ENCODE measurements around the gene OXA1L. TPM values are rescaled to one million over a fixed set of nuclear protein-coding genes. Genes with fewer than 3 reads are reported as not detected.
"Not testable (repeated sequence)": the region's sequence is repeated elsewhere in the genome, so short reads cannot be mapped to it uniquely, and the experiment has no call there.

OXA1L gene
- total RNA-seq, 1 donor = 37.6 TPM

GRCh38 chr14:22786685-22787084 lies 20.2 kb downstream of the OXA1L start:
- H3K4me3 ChIP-seq (ENCODE audit: low read depth, low read length) = no peak overlapping the region
- DNase-seq (ENCODE audit: low read depth) = no peak
- TF ChIP-seq CTCF (IDR thresholded peaks at IDR 0.05; ENCODE audit: insufficient read depth, low read depth, low read length) = no peak

- no peak for TF ChIP-seq CTCF (IDR thresholded peaks at IDR 0.05; ENCODE audit: insufficient read depth, low read depth, low read length)
- peak; percentile 74 for DNase-seq (ENCODE audit: low read depth)
- H3K4me3 ChIP-seq (ENCODE audit: low read depth, low read length) = no peak overlapping the region
These were observed 24.8 kb downstream of the OXA1L start for GRCh38 chr14:22791301-22791700.

GRCh38 chr14:22792158-22792557 lies 25.7 kb downstream of the OXA1L start:
- DNase-seq (ENCODE audit: low read depth) = no peak
- no peak for TF ChIP-seq CTCF (IDR thresholded peaks at IDR 0.05; ENCODE audit: insufficient read depth, low read depth, low read length)
- H3K4me3 ChIP-seq (ENCODE audit: low read depth, low read length) = no peak overlapping the region

- not testable (repeated sequence) for H3K4me3 ChIP-seq (ENCODE audit: low read depth, low read length); DNase-seq (ENCODE audit: low read depth)
These were observed 27.1 kb downstream of the OXA1L start for GRCh38 chr14:22793550-22793949.

- DNase-seq (ENCODE audit: low read depth) = no peak
- no peak overlapping the region for H3K4me3 ChIP-seq (ENCODE audit: low read depth, low read length)
- no peak for TF ChIP-seq CTCF (IDR thresholded peaks at IDR 0.05; ENCODE audit: insufficient read depth, low read depth, low read length)
These were observed 27.5 kb downstream of the OXA1L start for GRCh38 chr14:22793976-22794375.

- TF ChIP-seq CTCF (IDR thresholded peaks at IDR 0.05; ENCODE audit: insufficient read depth, low read depth, low read length) = no peak
- DNase-seq (ENCODE audit: low read depth) = no peak
- no peak overlapping the region for H3K4me3 ChIP-seq (ENCODE audit: low read depth, low read length)
These were observed 28.1 kb downstream of the OXA1L start for GRCh38 chr14:22794551-22794951.

- no peak overlapping the region for H3K4me3 ChIP-seq (ENCODE audit: low read depth, low read length)
- no peak for TF ChIP-seq CTCF (IDR thresholded peaks at IDR 0.05; ENCODE audit: insufficient read depth, low read depth, low read length)
- no peak for DNase-seq (ENCODE audit: low read depth)
These were observed 29.7 kb downstream of the OXA1L start for GRCh38 chr14:22796087-22796707.

Data from fibroblast of villous mesenchyme (primary cell).